ENCODE results near the gene SUMO3. TPM values are rescaled to one million over a fixed set of nuclear protein-coding genes. Genes with fewer than 3 reads are reported as not detected.

Gene SUMO3
- total and polyA plus RNA-seq, 2 of the 13 experiments (the other 11 are each of a cell fraction or from before 2014, with no cell fraction given): 51.4 to 92.4 TPM

DNA sequence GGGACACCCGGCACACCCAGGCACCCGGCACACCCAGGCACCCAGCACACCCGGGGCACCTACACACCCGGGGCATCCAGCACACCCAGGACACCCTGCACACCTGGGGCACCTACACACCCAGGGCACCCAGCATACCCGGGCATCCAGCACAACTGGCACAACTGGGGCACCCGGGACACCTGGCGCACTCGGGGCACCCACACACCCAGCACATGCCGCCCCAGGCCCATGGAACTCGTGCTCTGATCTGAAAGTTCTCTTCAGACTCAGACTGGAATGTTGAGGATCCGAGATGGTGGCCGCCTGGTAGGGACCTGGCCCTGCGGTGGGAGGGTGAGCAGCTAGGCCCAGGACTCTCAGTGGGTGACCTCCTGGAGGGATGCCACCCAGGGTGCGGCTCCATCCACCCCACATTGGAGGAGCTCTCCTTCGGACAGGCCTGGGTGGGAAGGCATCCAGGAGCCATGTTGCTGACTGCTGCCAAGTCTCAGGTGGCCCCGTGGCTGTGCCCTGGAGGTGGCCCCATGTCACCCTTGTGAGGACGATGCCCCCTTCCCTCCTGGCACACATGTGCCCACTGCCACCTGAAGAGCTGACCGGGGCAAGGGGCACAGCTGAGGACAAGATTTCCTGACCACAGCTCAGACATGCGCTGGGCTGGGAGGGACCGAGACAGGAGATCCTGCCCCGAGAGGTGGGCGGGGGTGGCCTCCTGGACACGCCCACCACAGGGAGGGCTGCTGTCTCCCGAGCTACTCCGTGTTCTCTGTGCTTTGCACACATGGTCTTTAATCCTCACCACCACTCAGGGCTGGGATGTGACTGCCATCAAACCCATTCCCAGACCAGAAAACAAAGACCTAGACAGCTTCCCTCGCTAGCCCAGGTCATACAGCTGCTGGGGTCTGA is 53.3 kb downstream of the SUMO3 start:
- intact Hi-C loops (cut with micrococcal nuclease; ENCODE audit: unreplicated experiment) (no loop called here), in situ Hi-C loops (cut with HindIII; ENCODE audit: extremely low pct_ligation_motif_present, low pct_unique_long_range_greater_than_20kb) (no loop called here)
- H3K4me3 ChIP-seq (replicated peaks in 1 of 3; ENCODE audit: insufficient read depth in 1 of 3, low read depth in 2 of 3, low read length in 3 of 3): peak overlapping the region in 1 of 3 experiments; percentile 53; a peak in 1 of 6 replicates
- no peaks in the 10 kb centered on the region; a peak in 1 of 5 replicates for H3K36me3 ChIP-seq (replicated peaks in 1 of 2; ENCODE audit: control insufficient read depth in 1 of 2, insufficient read depth in 2 of 2, low read length in 2 of 2)
- peak overlapping the region; percentile 67 for H3K4me2 ChIP-seq (ENCODE audit: low read depth, low read length)
- H3K4me1 ChIP-seq (ENCODE audit: insufficient read depth, low read length): peaks cover 56% of the 10 kb centered on the region
- ChIA-PET CTCF (ENCODE audit: low intra/inter-chr PET ratio, low total read pairs) (no interaction called here), POLR2A (no interaction called here)
- H3K27ac ChIP-seq (ENCODE audit: extremely low read length, insufficient read depth, low read length): no peak overlapping the region
- H3K9me3 ChIP-seq (ENCODE audit: low read length): no peaks in the 10 kb centered on the region
- TF ChIP-seq KLF12 (CRISPR knock-in tag; IDR thresholded peaks at IDR 0.05; ENCODE audit: borderline replicate concordance) (no peak), FOXM1 (CRISPR knock-in tag; IDR thresholded peaks at IDR 0.05) (no peak), KDM2A (CRISPR knock-in tag; IDR thresholded peaks at IDR 0.05; ENCODE audit: borderline replicate concordance, low read depth) (peak; percentile 21; the same call in 1 of the 2 replicates), AKAP8 (CRISPR knock-in tag; IDR thresholded peaks at IDR 0.05) (peak; percentile 62; the same call in 1 of the 2 replicates), ZNF687 (CRISPR knock-in tag; IDR thresholded peaks at IDR 0.05) (peak; percentile 56), ZNF629 (CRISPR knock-in tag; conservative IDR thresholded peaks at IDR 0.05) (peak; percentile 39; the same call in 1 of the 2 replicates)
- TF ChIP-seq, protein P1, sequence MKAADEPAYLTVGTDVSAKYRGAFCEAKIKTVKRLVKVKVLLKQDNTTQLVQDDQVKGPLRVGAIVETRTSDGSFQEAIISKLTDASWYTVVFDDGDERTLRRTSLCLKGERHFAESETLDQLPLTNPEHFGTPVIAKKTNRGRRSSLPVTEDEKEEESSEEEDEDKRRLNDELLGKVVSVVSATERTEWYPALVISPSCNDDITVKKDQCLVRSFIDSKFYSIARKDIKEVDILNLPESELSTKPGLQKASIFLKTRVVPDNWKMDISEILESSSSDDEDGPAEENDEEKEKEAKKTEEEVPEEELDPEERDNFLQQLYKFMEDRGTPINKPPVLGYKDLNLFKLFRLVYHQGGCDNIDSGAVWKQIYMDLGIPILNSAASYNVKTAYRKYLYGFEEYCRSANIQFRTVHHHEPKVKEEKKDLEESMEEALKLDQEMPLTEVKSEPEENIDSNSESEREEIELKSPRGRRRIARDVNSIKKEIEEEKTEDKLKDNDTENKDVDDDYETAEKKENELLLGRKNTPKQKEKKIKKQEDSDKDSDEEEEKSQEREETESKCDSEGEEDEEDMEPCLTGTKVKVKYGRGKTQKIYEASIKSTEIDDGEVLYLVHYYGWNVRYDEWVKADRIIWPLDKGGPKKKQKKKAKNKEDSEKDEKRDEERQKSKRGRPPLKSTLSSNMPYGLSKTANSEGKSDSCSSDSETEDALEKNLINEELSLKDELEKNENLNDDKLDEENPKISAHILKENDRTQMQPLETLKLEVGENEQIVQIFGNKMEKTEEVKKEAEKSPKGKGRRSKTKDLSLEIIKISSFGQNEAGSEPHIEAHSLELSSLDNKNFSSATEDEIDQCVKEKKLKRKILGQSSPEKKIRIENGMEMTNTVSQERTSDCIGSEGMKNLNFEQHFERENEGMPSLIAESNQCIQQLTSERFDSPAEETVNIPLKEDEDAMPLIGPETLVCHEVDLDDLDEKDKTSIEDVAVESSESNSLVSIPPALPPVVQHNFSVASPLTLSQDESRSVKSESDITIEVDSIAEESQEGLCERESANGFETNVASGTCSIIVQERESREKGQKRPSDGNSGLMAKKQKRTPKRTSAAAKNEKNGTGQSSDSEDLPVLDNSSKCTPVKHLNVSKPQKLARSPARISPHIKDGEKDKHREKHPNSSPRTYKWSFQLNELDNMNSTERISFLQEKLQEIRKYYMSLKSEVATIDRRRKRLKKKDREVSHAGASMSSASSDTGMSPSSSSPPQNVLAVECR (CRISPR knock-in tag; IDR thresholded peaks at IDR 0.05; ENCODE audit: borderline replicate concordance): peak; percentile 7; the same call in 1 of the 2 replicates
- H3K9ac ChIP-seq (ENCODE audit: insufficient read depth, low read depth, low read length): no peak overlapping the region
- peak; percentile 54 for ATAC-seq
- no peak for DNase-seq (ENCODE audit: low spot score)
- no TSS peak for BruUV-seq (replicated peaks)
- FAIRE-seq: no peak
- WGBS (ENCODE audit: low lambda C conversion rate): no CpG with 5 or more reads among the region's 26 CpGs
- H3K27me3 ChIP-seq (ENCODE audit: control insufficient read depth in 1 of 2, insufficient read depth in 2 of 2, low read length in 2 of 2): peaks cover 1 to 17% of the 10 kb centered on the region in 2 experiments; a peak in 2 of 5 replicates
- H4K20me1 ChIP-seq (ENCODE audit: insufficient read depth, low read length): no peaks in the 10 kb centered on the region
- no peak overlapping the region for H2AFZ ChIP-seq (ENCODE audit: low read length)
- no peaks in the 10 kb centered on the region for H3K79me2 ChIP-seq (ENCODE audit: insufficient read depth, low read length)
